ENCODE measurements around the gene COLGALT1.
A peak's percentile ranks its signal among the peaks of the same experiment; 100 is the strongest.

Gene COLGALT1

DNA sequence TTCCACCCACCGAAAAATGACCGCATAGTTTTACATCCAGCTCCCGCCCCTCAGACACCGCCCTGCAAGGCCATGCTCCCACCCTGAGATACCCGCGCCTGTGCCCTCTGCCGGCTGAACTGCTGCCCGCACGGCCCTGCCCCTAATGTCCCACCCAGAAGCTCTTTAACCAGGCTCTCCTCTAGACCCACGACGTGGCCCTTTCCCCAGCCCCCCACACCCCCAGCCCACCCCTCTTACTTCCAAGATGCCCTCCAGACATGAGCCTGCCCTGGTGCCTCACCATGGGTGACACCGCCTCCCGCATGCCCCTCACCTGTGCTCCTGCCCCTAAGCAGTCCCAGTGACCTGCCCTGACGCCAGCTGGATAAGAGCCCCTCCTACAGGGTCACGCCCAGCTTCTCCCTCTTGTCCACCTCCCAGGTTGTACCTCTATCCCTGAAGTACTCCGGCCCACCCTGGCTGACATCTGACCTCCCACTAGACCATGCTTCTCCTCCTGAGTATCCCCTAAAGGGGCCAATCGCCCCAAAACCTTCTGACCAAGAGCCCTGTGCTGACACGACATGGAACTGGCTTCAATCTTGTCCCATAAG lies 51.2 kb downstream of the COLGALT1 start:
- DNase-seq (ENCODE audit: low read depth): no peak
- TF ChIP-seq, protein P1, sequence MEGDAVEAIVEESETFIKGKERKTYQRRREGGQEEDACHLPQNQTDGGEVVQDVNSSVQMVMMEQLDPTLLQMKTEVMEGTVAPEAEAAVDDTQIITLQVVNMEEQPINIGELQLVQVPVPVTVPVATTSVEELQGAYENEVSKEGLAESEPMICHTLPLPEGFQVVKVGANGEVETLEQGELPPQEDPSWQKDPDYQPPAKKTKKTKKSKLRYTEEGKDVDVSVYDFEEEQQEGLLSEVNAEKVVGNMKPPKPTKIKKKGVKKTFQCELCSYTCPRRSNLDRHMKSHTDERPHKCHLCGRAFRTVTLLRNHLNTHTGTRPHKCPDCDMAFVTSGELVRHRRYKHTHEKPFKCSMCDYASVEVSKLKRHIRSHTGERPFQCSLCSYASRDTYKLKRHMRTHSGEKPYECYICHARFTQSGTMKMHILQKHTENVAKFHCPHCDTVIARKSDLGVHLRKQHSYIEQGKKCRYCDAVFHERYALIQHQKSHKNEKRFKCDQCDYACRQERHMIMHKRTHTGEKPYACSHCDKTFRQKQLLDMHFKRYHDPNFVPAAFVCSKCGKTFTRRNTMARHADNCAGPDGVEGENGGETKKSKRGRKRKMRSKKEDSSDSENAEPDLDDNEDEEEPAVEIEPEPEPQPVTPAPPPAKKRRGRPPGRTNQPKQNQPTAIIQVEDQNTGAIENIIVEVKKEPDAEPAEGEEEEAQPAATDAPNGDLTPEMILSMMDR (IDR thresholded peaks at IDR 0.05; ENCODE audit: low read length, missing control alignments): no peak
- H3K4me3 ChIP-seq (replicated peaks; ENCODE audit: low read depth, low read length): peak overlapping the region; percentile 22

GRCh38 chr19:17607936-17608335 lies 52.5 kb downstream of the COLGALT1 start:
- DNase-seq (ENCODE audit: low read depth): no peak
- TF ChIP-seq, protein P1 (IDR thresholded peaks at IDR 0.05; ENCODE audit: low read length, missing control alignments): no peak
- H3K4me3 ChIP-seq (replicated peaks; ENCODE audit: low read depth, low read length): no peak overlapping the region

DNA sequence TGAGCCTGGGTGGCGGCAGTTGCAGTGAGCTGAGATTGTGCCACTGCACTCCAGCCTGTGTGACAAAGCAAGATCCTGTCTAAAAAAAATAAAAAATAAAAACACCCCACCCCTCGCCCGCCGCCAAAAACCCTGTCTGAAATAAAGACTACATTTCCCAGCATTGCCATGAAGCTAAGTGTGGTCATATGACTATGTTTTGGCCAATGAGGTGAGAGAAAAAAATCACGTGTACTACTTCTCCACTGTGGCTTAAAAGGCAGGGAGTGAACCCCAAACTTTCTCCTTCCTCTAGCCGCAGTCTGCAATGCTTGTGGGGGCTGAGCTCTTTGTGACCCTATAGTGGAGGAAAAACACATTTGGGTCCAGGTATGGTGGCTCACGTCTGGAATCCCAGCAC lies 54.9 kb downstream of the COLGALT1 start:
- peak; percentile 26 for DNase-seq (ENCODE audit: low read depth)
- TF ChIP-seq, protein P1 (IDR thresholded peaks at IDR 0.05; ENCODE audit: low read length, missing control alignments): no peak

DNA sequence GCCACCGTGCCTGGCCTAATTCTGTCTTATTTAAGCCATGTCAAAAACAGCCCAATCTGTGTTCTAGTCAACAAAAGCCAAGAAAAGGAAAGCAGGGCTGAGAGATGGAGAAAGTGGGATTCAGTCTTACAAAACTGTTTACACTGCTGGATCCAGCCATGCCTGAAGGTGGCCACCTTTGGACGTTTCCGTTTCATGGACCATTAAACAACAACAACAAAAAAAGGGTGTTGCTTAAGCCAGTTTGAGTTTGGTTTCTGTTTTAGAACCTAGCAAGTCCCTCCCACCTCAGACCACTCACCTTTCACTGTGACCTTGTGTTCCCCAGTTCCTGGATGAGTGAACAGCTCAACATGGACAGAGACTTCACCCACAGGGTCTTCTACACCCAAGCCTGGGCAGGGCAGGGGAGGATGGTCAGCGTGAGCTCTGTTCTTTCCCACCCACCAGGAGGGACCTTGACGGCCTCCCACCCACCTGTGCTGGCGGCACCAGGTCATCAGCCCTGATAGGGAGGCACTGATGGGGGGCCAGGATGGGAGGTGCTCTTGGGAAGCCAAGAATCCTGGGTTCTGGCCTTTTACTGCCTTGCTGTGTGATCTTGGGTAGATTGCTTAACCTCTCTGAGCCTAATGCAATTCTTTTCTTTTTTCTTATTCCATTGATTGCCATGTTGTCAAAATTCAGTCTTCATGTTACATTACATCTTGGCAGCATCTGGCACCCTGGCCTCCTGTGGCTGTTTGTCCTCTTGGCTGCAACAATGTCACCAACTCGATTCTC lies 56.2 kb downstream of the COLGALT1 start:
- no peak for DNase-seq (ENCODE audit: low read depth)
- TF ChIP-seq, protein P1 (IDR thresholded peaks at IDR 0.05; ENCODE audit: low read length, missing control alignments): no peak
- H3K4me3 ChIP-seq (replicated peaks; ENCODE audit: low read depth, low read length): no peak overlapping the region

More for the DNA sequence above, 54.9 kb downstream of the COLGALT1 start:
- H3K4me3 ChIP-seq (replicated peaks; ENCODE audit: low read depth, low read length): no peak overlapping the region

GRCh38 chr19:17614476-17614875 lies 59.0 kb downstream of the COLGALT1 start:
- no peak overlapping the region for H3K4me3 ChIP-seq (replicated peaks; ENCODE audit: low read depth, low read length)
- DNase-seq (ENCODE audit: low read depth): no peak
- TF ChIP-seq, protein P1 (IDR thresholded peaks at IDR 0.05; ENCODE audit: low read length, missing control alignments): no peak

GRCh38 chr19:17615889-17616685 lies 60.6 kb downstream of the COLGALT1 start:
- no peak overlapping the region for H3K4me3 ChIP-seq (replicated peaks; ENCODE audit: low read depth, low read length)
- DNase-seq (ENCODE audit: low read depth): no peak
- TF ChIP-seq, protein P1 (IDR thresholded peaks at IDR 0.05; ENCODE audit: low read length, missing control alignments): no peak

Measured in fibroblast of pulmonary artery (primary cell).